ENCODE results near the gene UCKL1. TPM values are rescaled to one million over a fixed set of nuclear protein-coding genes. Genes with fewer than 3 reads are reported as not detected.

Gene UCKL1
- total and polyA plus RNA-seq, 7 experiments from 2014 or later: 20.5 to 49.0 (median 44.8) TPM

GRCh38 chr20:63942969-63943807 is 13.0 kb downstream of the UCKL1 start:
- Histone ChIP-seq H3K36me3 (ENCODE audit: control insufficient read depth in 2 of 3, insufficient read depth in 3 of 3, low read length in 3 of 3) (peaks cover 0 to 62% (median 13%) of the 10 kb centered on the region in 3 experiments), H3K4me1 (ENCODE audit: control insufficient read depth in 2 of 2, insufficient read depth in 2 of 2, low read length in 2 of 2) (peaks cover 19 to 28% of the 10 kb centered on the region in 2 donors), H3K9me3 (ENCODE audit: control insufficient read depth in 2 of 3, low read length in 3 of 3) (no peaks in the 10 kb centered on the region), H3K27ac (ENCODE audit: low read depth, low read length) (peak overlapping the region; percentile 66), H3K27me3 (ENCODE audit: control insufficient read depth in 2 of 2, insufficient read depth in 2 of 2, low read length in 2 of 2) (no peaks in the 10 kb centered on the region), H3K4me3 (ENCODE audit: low read length) (no peak overlapping the region)
- ATAC-seq (no peak), DNase-seq (peak in 2 of 9 donors; percentile 6 to 8)
- H3K4me1 Mint-ChIP-seq: peaks cover 15 to 47% (median 31%) of the 10 kb centered on the region in 7 donors
- H3K36me3 Mint-ChIP-seq: peaks cover 0 to 12% (median 0%) of the 10 kb centered on the region in 5 donors
- H3K4me3 Mint-ChIP-seq: no peak overlapping the region
- peak overlapping the region in 3 of 9 donors; percentile 51 to 90 (median 69) for H3K27ac Mint-ChIP-seq
- ChIA-PET POLR2A (interaction anchor here (0.6 to 2.1 kb wide), 4 partner anchors 12 to 85 kb away, joined by 3 to 9 read pairs (median 6); partner anchors contain the start of gene UCKL1), CTCF (interaction anchor here (0.6 kb wide), 1 partner anchor 135 kb away, joined by 3 read pairs; no protein-coding TSS in a partner anchor)
- no peaks in the 10 kb centered on the region for H3K27me3 Mint-ChIP-seq
- intact Hi-C loops (cut with micrococcal nuclease): no loop called here
- no peaks in the 10 kb centered on the region for H3K9me3 Mint-ChIP-seq

- peaks cover 0 to 62% (median 13%) of the 10 kb centered on the region in 3 experiments for H3K36me3 ChIP-seq (ENCODE audit: control insufficient read depth in 2 of 3, insufficient read depth in 3 of 3, low read length in 3 of 3)
These were observed 13.8 kb downstream of the UCKL1 start for GRCh38 chr20:63942250-63942951.

DNA sequence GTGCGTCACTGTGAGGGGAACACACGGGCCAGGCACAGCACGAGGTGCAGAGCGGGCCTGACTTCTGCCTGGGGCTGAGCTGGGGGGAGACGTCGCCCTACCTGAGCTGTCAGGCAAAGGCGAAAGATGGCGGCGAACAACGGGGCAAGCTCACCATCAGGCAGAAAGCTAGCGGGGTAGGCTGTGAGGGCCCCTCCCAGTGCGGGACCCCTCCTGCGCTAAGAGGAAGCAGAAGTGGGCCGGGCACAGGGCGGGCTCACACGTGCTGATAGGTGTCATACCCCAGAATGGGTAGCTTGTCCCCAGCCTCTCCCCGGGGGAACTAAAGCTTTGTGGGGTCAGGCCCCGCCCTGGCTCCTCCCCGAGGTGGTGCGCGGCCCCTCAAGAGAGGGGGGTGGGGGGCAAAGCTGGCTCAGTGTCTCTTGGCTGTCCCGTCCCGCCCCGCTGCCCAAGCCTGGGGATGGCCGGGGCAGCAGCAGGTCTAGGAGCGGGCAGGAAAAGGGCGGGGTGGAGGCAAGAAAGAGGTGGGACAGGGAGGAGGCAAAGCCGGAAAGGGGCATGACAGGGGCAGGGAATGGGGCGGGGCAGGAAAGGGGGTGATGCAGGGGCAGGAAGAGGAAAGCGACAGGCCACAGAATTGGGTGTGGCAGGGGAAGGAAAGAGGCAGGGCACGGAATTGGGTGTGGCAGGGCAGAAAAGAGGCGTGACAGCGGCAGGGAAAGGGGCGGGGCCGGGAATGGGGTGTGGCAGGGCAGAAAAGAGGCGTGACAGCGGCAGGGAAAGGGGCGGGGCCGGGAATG is 14.7 kb downstream of the UCKL1 start:
- Mint-ChIP-seq H3K27ac (peak overlapping the region in 8 of 9 donors; percentile 59 to 92 (median 86)), H3K36me3 (peaks cover 0 to 16% (median 0%) of the 10 kb centered on the region in 5 donors), H3K4me3 (peak overlapping the region in 6 of 10 donors; percentile 17 to 75 (median 66)), H3K27me3 (no peaks in the 10 kb centered on the region), H3K9me3 (peaks cover 0 to under 1% (median 0%) of the 10 kb centered on the region in 11 donors), H3K4me1 (peaks cover 0 to 33% (median 17%) of the 10 kb centered on the region in 7 donors)
- DNase-seq: peak; percentile 51 to 81 (median 71)
- no peaks in the 10 kb centered on the region for H3K9me3 ChIP-seq (ENCODE audit: control insufficient read depth in 2 of 3, low read length in 3 of 3)
- H3K27me3 ChIP-seq (ENCODE audit: control insufficient read depth in 2 of 2, insufficient read depth in 2 of 2, low read length in 2 of 2): no peaks in the 10 kb centered on the region
- H3K4me1 ChIP-seq (ENCODE audit: control insufficient read depth in 2 of 2, insufficient read depth in 2 of 2, low read length in 2 of 2): peaks cover 7 to 16% of the 10 kb centered on the region in 2 donors
- H3K4me3 ChIP-seq (ENCODE audit: low read length): no peak overlapping the region
- H3K36me3 ChIP-seq (ENCODE audit: control insufficient read depth in 2 of 3, insufficient read depth in 3 of 3, low read length in 3 of 3): peaks cover 0 to 62% (median 13%) of the 10 kb centered on the region in 3 experiments
- peak; percentile 92 for ATAC-seq
- ChIA-PET POLR2A (interaction anchor here (0.6 to 2.1 kb wide), 4 partner anchors 15 to 467 kb away, joined by 3 to 9 read pairs (median 4); partner anchors contain the start of gene UCKL1), CTCF (no interaction called here)
- intact Hi-C loops (cut with micrococcal nuclease): loop anchor here in 1 of 2 donors (1.0 kb wide), 1 partner anchor 388 kb away; no protein-coding TSS in a partner anchor
- H3K27ac ChIP-seq (ENCODE audit: low read depth, low read length): peak overlapping the region; percentile 51

More at GRCh38 chr20:63942250-63942951, 13.8 kb downstream of the UCKL1 start:
- Histone ChIP-seq H3K27ac (ENCODE audit: low read depth, low read length) (peak overlapping the region; percentile 66), H3K4me1 (ENCODE audit: control insufficient read depth in 2 of 2, insufficient read depth in 2 of 2, low read length in 2 of 2) (peaks cover 11 to 20% of the 10 kb centered on the region in 2 donors), H3K4me3 (ENCODE audit: low read length) (no peak overlapping the region), H3K27me3 (ENCODE audit: control insufficient read depth in 2 of 2, insufficient read depth in 2 of 2, low read length in 2 of 2) (no peaks in the 10 kb centered on the region), H3K9me3 (ENCODE audit: control insufficient read depth in 2 of 3, low read length in 3 of 3) (no peaks in the 10 kb centered on the region)
- Mint-ChIP-seq H3K27ac (peak overlapping the region; percentile 32 to 90 (median 84)), H3K4me1 (peaks cover 8 to 40% (median 23%) of the 10 kb centered on the region in 7 donors), H3K36me3 (peaks cover 0 to 16% (median 0%) of the 10 kb centered on the region in 5 donors), H3K27me3 (no peaks in the 10 kb centered on the region), H3K9me3 (no peaks in the 10 kb centered on the region), H3K4me3 (peak overlapping the region in 7 of 10 donors; percentile 12 to 77 (median 54))
- DNase-seq: peak in 6 of 9 donors; percentile 10 to 62 (median 26)
- intact Hi-C loops (cut with micrococcal nuclease): no loop called here
- POLR2A ChIA-PET: interaction anchor here (2.1 kb wide), 2 partner anchors 14 to 47 kb away, joined by 5 to 9 read pairs; partner anchors contain the start of gene UCKL1
- peak; percentile 2 for ATAC-seq
- CTCF ChIA-PET: no interaction called here

- ChIA-PET POLR2A (interaction anchor here (1.4 kb wide), 1 partner anchor 39 kb away, joined by 3 read pairs; no protein-coding TSS in a partner anchor), CTCF (no interaction called here)
- ATAC-seq (no peak), DNase-seq (peak in 2 of 9 donors; percentile 7 to 13)
- peaks cover 7 to 16% of the 10 kb centered on the region in 2 donors for H3K4me1 ChIP-seq (ENCODE audit: control insufficient read depth in 2 of 2, insufficient read depth in 2 of 2, low read length in 2 of 2)
- Mint-ChIP-seq H3K36me3 (peaks cover 0 to 15% (median 6%) of the 10 kb centered on the region in 5 donors), H3K9me3 (peaks cover 0 to 2% (median 0%) of the 10 kb centered on the region in 11 donors), H3K4me3 (peak overlapping the region in 4 of 10 donors; percentile 13 to 68 (median 59)), H3K27me3 (no peaks in the 10 kb centered on the region), H3K4me1 (peaks cover 0 to 31% (median 17%) of the 10 kb centered on the region in 7 donors), H3K27ac (peak overlapping the region in 4 of 9 donors; percentile 8 to 87 (median 71))
- H3K9me3 ChIP-seq (ENCODE audit: control insufficient read depth in 2 of 3, low read length in 3 of 3): no peaks in the 10 kb centered on the region
- no peaks in the 10 kb centered on the region for H3K27me3 ChIP-seq (ENCODE audit: control insufficient read depth in 2 of 2, insufficient read depth in 2 of 2, low read length in 2 of 2)
- H3K4me3 ChIP-seq (ENCODE audit: low read length): no peak overlapping the region
- peaks cover 0 to 60% (median 9%) of the 10 kb centered on the region in 3 experiments for H3K36me3 ChIP-seq (ENCODE audit: control insufficient read depth in 2 of 3, insufficient read depth in 3 of 3, low read length in 3 of 3)
- intact Hi-C loops (cut with micrococcal nuclease): loop anchor here in 1 of 2 donors (1.0 kb wide), 1 partner anchor 387 kb away; no protein-coding TSS in a partner anchor
- no peak overlapping the region for H3K27ac ChIP-seq (ENCODE audit: low read depth, low read length)
These were observed 15.5 kb downstream of the UCKL1 start for GRCh38 chr20:63940472-63941266.

GRCh38 chr20:63940071-63940471 is 16.1 kb downstream of the UCKL1 start:
- Histone ChIP-seq H3K4me1 (ENCODE audit: control insufficient read depth in 2 of 2, insufficient read depth in 2 of 2, low read length in 2 of 2) (peaks cover 7 to 16% of the 10 kb centered on the region in 2 donors), H3K4me3 (ENCODE audit: low read length) (no peak overlapping the region), H3K27ac (ENCODE audit: low read depth, low read length) (no peak overlapping the region), H3K36me3 (ENCODE audit: control insufficient read depth in 2 of 3, insufficient read depth in 3 of 3, low read length in 3 of 3) (peaks cover 0 to 60% (median 8%) of the 10 kb centered on the region in 3 experiments), H3K27me3 (ENCODE audit: control insufficient read depth in 2 of 2, insufficient read depth in 2 of 2, low read length in 2 of 2) (no peaks in the 10 kb centered on the region), H3K9me3 (ENCODE audit: control insufficient read depth in 2 of 3, low read length in 3 of 3) (no peaks in the 10 kb centered on the region)
- POLR2A ChIA-PET: interaction anchor here (0.6 to 1.4 kb wide), 2 partner anchors 39 to 138 kb away, joined by 3 read pairs; no protein-coding TSS in a partner anchor
- no peak overlapping the region for H3K4me3 Mint-ChIP-seq
- H3K9me3 Mint-ChIP-seq: peaks cover 0 to 2% (median 0%) of the 10 kb centered on the region in 11 donors
- H3K27ac Mint-ChIP-seq: peak overlapping the region in 1 of 9 donors; percentile 22
- ATAC-seq: no peak
- H3K4me1 Mint-ChIP-seq: peaks cover 0 to 26% (median 17%) of the 10 kb centered on the region in 7 donors
- peaks cover 0 to 15% (median 6%) of the 10 kb centered on the region in 5 donors for H3K36me3 Mint-ChIP-seq
- DNase-seq: no peak
- CTCF ChIA-PET: no interaction called here
- intact Hi-C loops (cut with micrococcal nuclease): no loop called here
- no peaks in the 10 kb centered on the region for H3K27me3 Mint-ChIP-seq
